ENCODE measurements around the gene MLLT10.

MLLT10 gene

GRCh38 chr10:21749788-21750187 lies 215.8 kb downstream of the MLLT10 start:
- no peak for DNase-seq

DNA sequence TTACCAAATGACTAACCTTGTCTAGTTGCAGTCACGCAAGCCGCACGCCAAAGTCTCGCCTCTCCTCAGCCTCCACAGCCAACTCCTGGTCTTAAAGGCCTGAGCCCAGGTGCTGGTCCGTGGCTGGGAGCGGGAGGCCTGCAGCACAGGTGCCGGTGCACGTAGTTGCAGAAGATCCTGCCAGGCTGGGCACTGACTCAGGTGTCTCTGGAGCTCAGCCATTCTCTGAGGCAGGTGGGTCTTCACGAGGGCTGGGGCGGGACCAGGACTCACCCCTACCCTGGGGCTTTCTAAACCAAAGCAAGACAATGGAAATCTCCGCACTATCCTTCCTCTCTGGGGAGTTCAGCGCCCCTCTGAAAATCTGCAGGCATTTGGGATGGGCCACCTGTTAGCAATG lies 216.4 kb downstream of the MLLT10 start:
- DNase-seq, result no peak

- DNase-seq, result no peak
These were observed 217.6 kb downstream of the MLLT10 start for GRCh38 chr10:21751341-21752310.

DNA sequence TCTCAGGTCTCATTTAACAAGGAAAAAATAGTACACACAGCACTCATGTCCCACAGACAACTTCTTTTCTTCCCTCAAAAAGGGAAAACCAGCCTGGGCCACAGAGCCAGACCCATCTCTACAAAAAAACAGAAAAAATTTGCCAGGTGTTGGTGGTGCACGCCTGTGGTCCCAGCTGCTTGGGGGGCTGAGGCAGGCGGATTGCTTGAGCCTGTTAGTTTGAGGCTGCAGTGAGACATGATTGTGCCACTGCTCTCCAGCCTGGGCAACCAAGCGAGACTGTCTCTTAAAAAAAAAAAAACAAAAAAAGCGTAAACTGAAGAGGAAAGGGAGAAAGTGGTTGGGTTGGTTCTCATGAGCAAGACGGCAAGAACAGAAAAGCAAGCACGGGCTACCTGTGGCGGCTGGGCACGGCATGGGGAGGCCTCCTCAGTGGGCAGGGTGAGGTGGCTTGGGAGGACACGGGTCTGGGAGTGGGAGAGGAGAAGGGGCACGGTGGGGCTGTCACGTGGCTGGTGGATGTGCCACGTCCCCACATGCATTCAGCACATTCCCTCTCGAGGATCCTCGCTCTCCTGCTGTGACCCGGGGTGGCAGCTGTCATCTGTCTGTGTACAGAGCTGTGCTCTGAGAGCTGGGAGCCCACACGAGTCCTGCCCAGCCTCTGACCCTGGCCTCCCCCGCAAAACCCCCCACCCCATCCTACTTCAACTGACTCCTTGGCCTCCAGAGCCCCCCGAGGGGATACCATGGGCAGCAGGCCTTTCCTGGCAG lies 219.7 kb downstream of the MLLT10 start:
- no peak for DNase-seq

DNA sequence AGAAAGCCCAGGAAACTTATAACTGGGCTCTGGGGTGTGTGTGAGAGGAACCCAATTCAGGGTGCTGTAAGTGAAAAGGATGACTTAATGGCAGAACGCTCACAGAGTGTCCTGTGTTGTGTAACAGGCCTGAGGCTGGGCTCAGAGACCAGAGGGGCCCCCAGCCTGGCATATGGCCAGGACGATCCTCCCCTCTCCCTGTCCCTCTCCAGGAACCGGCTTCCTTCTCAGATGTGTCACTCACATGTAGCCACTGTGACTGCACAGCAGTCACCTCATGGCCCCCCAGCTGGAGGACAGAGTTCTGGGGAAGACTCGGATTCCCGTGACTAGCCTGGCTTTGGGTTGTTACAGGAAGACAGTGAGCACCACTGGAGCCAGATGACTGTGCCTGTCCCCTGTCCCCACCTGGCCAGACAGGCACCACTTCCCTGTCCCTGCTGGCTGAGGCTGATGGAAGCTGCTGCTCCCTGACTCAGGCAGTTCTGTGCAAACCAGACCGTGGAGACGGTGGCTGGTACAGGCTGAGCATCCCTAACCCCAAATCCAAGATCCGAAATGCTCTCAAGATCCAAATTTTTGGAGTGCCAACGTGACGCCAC lies 220.5 kb downstream of the MLLT10 start:
- DNase-seq, result no peak

- DNase-seq, result no peak
These were observed 222.7 kb downstream of the MLLT10 start for GRCh38 chr10:21756707-21757106.

DNA sequence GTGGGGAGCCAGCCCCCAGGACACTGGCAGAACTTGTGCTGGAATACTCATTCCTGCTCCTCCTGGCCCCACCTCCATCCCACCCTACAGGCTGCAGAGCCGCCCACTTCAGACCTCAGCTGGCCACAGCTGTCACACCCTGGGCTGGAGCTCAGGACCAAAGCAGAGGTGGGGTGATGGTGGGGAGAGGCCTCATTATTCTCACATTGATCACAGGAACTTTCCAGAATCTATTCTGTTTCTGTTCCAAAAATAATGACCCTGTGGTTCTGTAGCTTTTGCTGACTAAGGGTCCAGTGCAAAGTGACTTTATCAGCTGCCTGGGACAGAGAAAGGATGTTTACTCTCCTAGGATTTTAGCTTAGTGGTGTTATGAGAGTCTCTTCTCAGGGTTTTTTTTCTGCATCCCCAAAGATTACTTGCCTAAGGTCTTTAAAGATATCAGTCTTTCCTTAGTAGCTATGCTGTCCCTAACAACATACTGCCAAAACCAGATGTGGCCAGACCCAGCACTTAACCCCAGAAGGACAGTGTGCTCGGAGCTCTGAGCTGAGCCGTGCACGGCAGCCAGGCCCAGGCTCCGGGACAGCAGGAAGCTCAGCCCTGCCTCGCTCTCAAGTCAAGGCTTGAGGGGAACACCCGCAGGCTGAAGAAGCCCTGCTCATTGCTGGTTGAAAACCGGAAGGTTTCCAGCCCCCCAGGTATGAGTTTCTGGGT lies 223.3 kb downstream of the MLLT10 start:
- no peak for DNase-seq

GRCh38 chr10:21758239-21758638 lies 224.2 kb downstream of the MLLT10 start:
- no peak for DNase-seq

GRCh38 chr10:21758696-21759095 lies 224.7 kb downstream of the MLLT10 start:
- no peak for DNase-seq

- DNase-seq, result no peak
These were observed 225.2 kb downstream of the MLLT10 start for GRCh38 chr10:21759232-21759631.

- no peak for DNase-seq
These were observed 226.3 kb downstream of the MLLT10 start for GRCh38 chr10:21760332-21760731.

- DNase-seq, result no peak
These were observed 230.6 kb downstream of the MLLT10 start for GRCh38 chr10:21764466-21765189.

DNA sequence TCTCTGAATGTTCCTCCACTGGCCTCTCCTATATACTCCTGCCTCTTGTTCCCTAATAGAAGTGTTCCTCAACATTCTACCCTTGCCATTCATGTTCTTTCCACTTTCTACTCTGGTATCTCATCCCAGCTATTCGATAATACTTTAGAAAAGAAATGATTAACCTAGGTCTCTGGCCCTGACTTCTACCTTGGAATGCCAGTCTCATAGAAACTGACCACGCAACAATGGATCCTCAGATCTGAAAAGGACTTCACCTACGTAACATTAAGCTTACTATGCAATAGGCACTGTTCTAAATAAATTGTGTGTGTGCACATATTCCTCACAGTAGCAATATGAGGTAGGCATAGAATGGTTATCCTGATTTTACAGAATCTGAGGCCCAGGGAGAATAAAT lies 235.0 kb downstream of the MLLT10 start:
- DNase-seq, result no peak

DNA sequence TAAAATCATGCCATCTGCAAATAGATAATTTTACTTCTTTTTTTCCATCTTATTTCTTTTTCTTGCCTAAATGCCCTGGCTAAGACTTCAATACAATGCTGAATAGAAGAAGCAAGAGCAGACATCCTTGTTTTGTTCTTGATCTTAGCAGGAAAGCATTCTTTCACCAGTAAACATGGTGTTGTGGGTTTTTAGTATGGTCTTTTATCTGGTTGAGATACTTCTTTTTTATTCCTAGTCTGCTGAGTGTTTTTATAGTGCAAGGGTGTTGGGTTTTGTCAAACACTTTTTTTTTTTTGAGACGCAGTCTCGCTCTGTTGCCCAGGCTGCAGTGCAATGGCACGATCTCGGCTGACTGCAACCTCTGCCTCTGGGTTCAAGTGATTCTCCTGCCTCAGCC lies 237.2 kb downstream of the MLLT10 start:
- DNase-seq, result no peak

GRCh38 chr10:21776883-21777282 lies 242.9 kb downstream of the MLLT10 start:
- DNase-seq, result no peak

GRCh38 chr10:21791276-21791675 lies 257.2 kb downstream of the MLLT10 start:
- DNase-seq, result no peak
